HepG2 (cell line): ENCODE data around the gene NME4. TPM values are rescaled to one million over a fixed set of nuclear protein-coding genes. Genes with fewer than 3 reads are reported as not detected.

Source experiments
- MAZ ChIP-seq, 2 experiments: sonication (generic) in 1 of 2; formaldehyde crosslinking in 1 of 2; IDR thresholded peaks; 2 replicates each; pipeline versions ENCODE4 v1.5.0 to v1.6.1; 2012 to 2020; ENCODE audit warnings: low read depth in 2 of 2, mild to moderate bottlenecking in 2 of 2, borderline replicate concordance in 1 of 2, improper control_type of control experiment in 1 of 2, low read length in 1 of 2, missing genetic modification reagents in 1 of 2, moderate library complexity in 1 of 2
- MXD1 ChIP-seq: sonication (generic); formaldehyde crosslinking; IDR thresholded peaks from 2 replicates; pipeline ENCODE4 v1.4.0; 2020; ENCODE audit warnings: mild to moderate bottlenecking, missing genetic modification reagents
- NFKB2 ChIP-seq: sonication (generic); formaldehyde crosslinking; IDR thresholded peaks from 2 replicates; pipeline ENCODE4 v1.4.0; 2020; ENCODE audit warnings: missing genetic modification reagents, borderline replicate concordance
- PHF8 ChIP-seq: sonication (generic); formaldehyde crosslinking; IDR thresholded peaks from 2 replicates; pipeline ENCODE4 v1.5.0; 2020; ENCODE audit warnings: missing genetic modification reagents
- SNAI1 ChIP-seq: sonication (generic); formaldehyde crosslinking; IDR thresholded peaks from 2 replicates; pipeline ENCODE4 v1.5.0; 2020; ENCODE audit warnings: mild to moderate bottlenecking, missing genetic modification reagents, borderline replicate concordance
- ZFP91 ChIP-seq: sonication (generic); formaldehyde crosslinking; IDR thresholded peaks from 2 replicates; pipeline ENCODE4 v1.9.0; 2022; ENCODE audit warnings: missing genetic modification reagents, mild to moderate bottlenecking, borderline replicate concordance
- ZNF317 ChIP-seq: sonication (generic); formaldehyde crosslinking; IDR thresholded peaks from 2 replicates; pipeline ENCODE4 v1.5.0; 2020; ENCODE audit warnings: mild to moderate bottlenecking, missing genetic modification reagents
- ZNF350 ChIP-seq: sonication (generic); formaldehyde crosslinking; IDR thresholded peaks from 2 replicates; pipeline ENCODE4 v1.4.0; 2020; ENCODE audit warnings: mild to moderate bottlenecking, low read depth, missing genetic modification reagents, borderline replicate concordance
- ZNF646 ChIP-seq: sonication (generic); formaldehyde crosslinking; IDR thresholded peaks from 2 replicates; pipeline ENCODE4 v1.9.0; 2021; ENCODE audit warnings: mild to moderate bottlenecking, missing genetic modification reagents
- ZNF691 ChIP-seq: sonication (generic); formaldehyde crosslinking; IDR thresholded peaks from 2 replicates; pipeline ENCODE4 v1.4.0; 2020; ENCODE audit warnings: missing genetic modification reagents, low read depth, mild to moderate bottlenecking, borderline replicate concordance
- ZNF710 ChIP-seq: sonication (generic); formaldehyde crosslinking; IDR thresholded peaks from 2 replicates; pipeline ENCODE4 v1.5.0; 2020; ENCODE audit warnings: mild to moderate bottlenecking, missing genetic modification reagents, borderline replicate concordance
- ZNF784 ChIP-seq: sonication (generic); formaldehyde crosslinking; IDR thresholded peaks from 2 replicates; pipeline ENCODE4 v1.5.1; 2020; ENCODE audit warnings: missing genetic modification reagents, mild to moderate bottlenecking, borderline replicate concordance
- ZNF891 ChIP-seq: sonication (generic); formaldehyde crosslinking; IDR thresholded peaks from 2 replicates; pipeline ENCODE4 v1.5.0; 2020; ENCODE audit warnings: mild to moderate bottlenecking, missing genetic modification reagents
- polyA plus RNA-seq, 8 experiments: library from polyadenylated mRNA; depleted of rRNA in 3 of 8; stranded (reverse) in 7 of 8; unstranded in 1 of 8; fragments of >200 nt; fragmentation: Illumina TruSeq in 4 of 8; extraction: Trizol in 4 of 8; gene quantifications; 2 replicates each; pipeline versions ENCODE4 v1.2.1 to v1.2.3, GENCODE V29; 2011 to 2016; ENCODE audit warnings: low read depth in 4 of 8, missing spikeins in 1 of 8, mixed read lengths in 1 of 8; ENCODE audit not compliant: insufficient read depth in 1 of 8
- total RNA-seq, 5 experiments: library from RNA; depleted of rRNA; stranded (reverse); fragments of >200 nt; fragmentation: Illumina TruSeq; extraction: Trizol; gene quantifications; 2 replicates each; pipeline ENCODE4 v1.2.3, GENCODE V29; 2016; ENCODE audit warnings: low read depth in 1 of 5

The NME4 gene
- total and polyA plus RNA-seq, 2 of the 13 experiments (the other 11 are each of a cell fraction or from before 2014, with no cell fraction given): 121 to 263 TPM

- 0 out of 2 replicates have a peak, but pooled peaks have one; percentile 17 for TF ChIP-seq ZNF691 (CRISPR knock-in tag)
- TF ChIP-seq ZNF646: no peak
- peak; percentile 76; the same call in 1 of the 2 replicates for TF ChIP-seq MXD1 (CRISPR knock-in tag)
- TF ChIP-seq SNAI1 (CRISPR knock-in tag): 0 out of 2 replicates have a peak, but pooled peaks have one; percentile 33
- peak; percentile 37; the same call in 1 of the 2 replicates for TF ChIP-seq ZNF350 (CRISPR knock-in tag)
- TF ChIP-seq ZFP91 (CRISPR knock-in tag): peak; percentile 42; the same call in 1 of the 2 replicates
- TF ChIP-seq ZNF784 (CRISPR knock-in tag): 0 out of 2 replicates have a peak, but pooled peaks have one; percentile 38
- TF ChIP-seq MAZ (IDR thresholded peaks at IDR 0.05; ENCODE audit: borderline replicate concordance, low read depth, low read length): no peak
- 0 out of 2 replicates have a peak, but pooled peaks have one; percentile 31 for TF ChIP-seq MAZ (CRISPR knock-in tag; IDR thresholded peaks at IDR 0.05; ENCODE audit: low read depth)
- TF ChIP-seq ZNF891 (CRISPR knock-in tag): 0 out of 2 replicates have a peak, but pooled peaks have one; percentile 22
- TF ChIP-seq ZNF317 (CRISPR knock-in tag): 0 out of 2 replicates have a peak, but pooled peaks have one; percentile 39
- TF ChIP-seq PHF8: peak; percentile 64
- peak; percentile 41; the same call in 1 of the 2 replicates for TF ChIP-seq ZNF710 (CRISPR knock-in tag)
- peak; percentile 20; the same call in 1 of the 2 replicates for TF ChIP-seq NFKB2 (CRISPR knock-in tag)
Measured at GRCh38 chr16:426115-426905, 29.3 kb downstream of the NME4 start (continued).
